Astrocyte (in vitro differentiated cells and primary cell): ENCODE measurements around the gene P2RY1. TPM values are rescaled to one million over a fixed set of nuclear protein-coding genes. Genes with fewer than 3 reads are reported as not detected.

ENCODE experiments used
- DNase-seq: peaks from one replicate; pipeline ENCODE4 v3.0.0-alpha.2; 2010; ENCODE audit warnings: low read depth
- FAIRE-seq: peaks from 2 replicates; lab custom pipeline; 2011; peaks lifted over from hg19 to GRCh38; lab: Jason Lieb, UNC
- H2AFZ ChIP-seq: 2 replicates; pipeline ENCODE4 v1.6.0; 2012; ENCODE audit warnings: low read depth, low read length, inconsistent platforms
- H3K27ac ChIP-seq: 2 replicates; pipeline ENCODE4 v1.5.1; 2011; ENCODE audit warnings: low read depth, low read length, inconsistent platforms
- H3K27me3 ChIP-seq: 2 replicates; pipeline ENCODE4 v1.6.0; 2011; ENCODE audit warnings: low read length, inconsistent platforms; ENCODE audit not compliant: insufficient read depth
- H3K36me3 ChIP-seq: 2 replicates; pipeline ENCODE4 v1.5.1; 2011; ENCODE audit warnings: low read length, inconsistent platforms; ENCODE audit not compliant: insufficient read depth
- H3K4me1 ChIP-seq: 2 replicates; pipeline ENCODE4 v1.5.1; 2011; ENCODE audit warnings: low read length, inconsistent platforms; ENCODE audit not compliant: insufficient read depth
- H3K4me2 ChIP-seq: 2 replicates; pipeline ENCODE4 v1.6.0; 2012; ENCODE audit warnings: low read length, inconsistent platforms
- H3K4me3 ChIP-seq: 2 replicates; pipeline ENCODE4 v1.5.1; 2011; ENCODE audit warnings: low read depth, mild to moderate bottlenecking, low read length, inconsistent platforms; ENCODE audit not compliant: insufficient read depth
- H3K79me2 ChIP-seq: 2 replicates; pipeline ENCODE4 v1.6.0; 2012; ENCODE audit warnings: mild to moderate bottlenecking, low read length, inconsistent platforms; ENCODE audit not compliant: insufficient read depth
- H3K9ac ChIP-seq: 2 replicates; pipeline ENCODE4 v1.6.0; 2012; ENCODE audit warnings: mild to moderate bottlenecking, low read length, inconsistent platforms
- H3K9me3 ChIP-seq: 2 replicates; pipeline ENCODE4 v1.5.1; 2012; ENCODE audit warnings: low read depth, mild to moderate bottlenecking, low read length, inconsistent platforms; ENCODE audit not compliant: insufficient read depth
- H4K20me1 ChIP-seq: 2 replicates; pipeline ENCODE4 v1.6.0; 2012; ENCODE audit warnings: low read length, inconsistent platforms; ENCODE audit not compliant: insufficient read depth
- H3K27ac Mint-ChIP-seq: one replicate; pipeline ENCODE4 v1.8.0; 2021; ENCODE audit warnings: mild to moderate bottlenecking, mixed read lengths; ENCODE audit not compliant: unreplicated experiment
- H3K27me3 Mint-ChIP-seq: one replicate; pipeline ENCODE4 v1.8.0; 2021; ENCODE audit warnings: low read depth, mixed read lengths; ENCODE audit not compliant: unreplicated experiment
- H3K36me3 Mint-ChIP-seq: one replicate; pipeline ENCODE4 v1.8.0; 2021; ENCODE audit warnings: low read depth, mixed read lengths; ENCODE audit not compliant: unreplicated experiment
- H3K4me1 Mint-ChIP-seq: one replicate; pipeline ENCODE4 v1.8.0; 2021; ENCODE audit warnings: low read depth, mixed read lengths; ENCODE audit not compliant: unreplicated experiment
- H3K4me3 Mint-ChIP-seq: one replicate; pipeline ENCODE4 v1.8.0; 2021; ENCODE audit warnings: mild to moderate bottlenecking, moderate library complexity, mixed read lengths; ENCODE audit not compliant: unreplicated experiment
- H3K9me3 Mint-ChIP-seq: one replicate; pipeline ENCODE4 v1.8.0; 2021; ENCODE audit warnings: mild to moderate bottlenecking, mixed read lengths; ENCODE audit not compliant: unreplicated experiment
- EZH2 ChIP-seq: IDR thresholded peaks from 2 replicates; pipeline ENCODE4 v1.6.1; 2012; ENCODE audit warnings: mild to moderate bottlenecking, low read length, inconsistent platforms; ENCODE audit not compliant: insufficient read depth
- total RNA-seq: library from RNA; stranded (reverse); gene quantifications from 2 replicates; pipeline ENCODE4 v1.2.1, GENCODE V29; 2021
- TF ChIP-seq, protein P1 (sequence below): IDR thresholded peaks from 2 replicates; pipeline ENCODE4 v1.5.1; 2011; ENCODE audit warnings: low read depth, mild to moderate bottlenecking, inconsistent platforms, low read length, moderate library complexity; ENCODE audit not compliant: insufficient read depth

Gene P2RY1
- total RNA-seq, 1 donor from 2014 or later = 1.4 TPM

- Histone ChIP-seq H3K27ac (no peak overlapping the region), H3K27me3 (no peaks in the 10 kb centered on the region), H3K9me3 (no peaks in the 10 kb centered on the region), H3K79me2 (no peaks in the 10 kb centered on the region), H3K4me2 (no peak overlapping the region), H3K4me3 (no peak overlapping the region), H4K20me1 (no peaks in the 10 kb centered on the region), H3K9ac (no peak overlapping the region), H2AFZ (no peak overlapping the region), H3K4me1 (no peaks in the 10 kb centered on the region), H3K36me3 (no peaks in the 10 kb centered on the region)
- no peak overlapping the region for H3K27ac Mint-ChIP-seq
- no peaks in the 10 kb centered on the region for H3K36me3 Mint-ChIP-seq
- DNase-seq (no peak), FAIRE-seq (no peak)
- H3K4me1 Mint-ChIP-seq = no peaks in the 10 kb centered on the region
- H3K4me3 Mint-ChIP-seq = no peak overlapping the region
- peaks cover 10% of the 10 kb centered on the region for H3K9me3 Mint-ChIP-seq
- peaks cover 1% of the 10 kb centered on the region for H3K27me3 Mint-ChIP-seq
- TF ChIP-seq, protein P1, sequence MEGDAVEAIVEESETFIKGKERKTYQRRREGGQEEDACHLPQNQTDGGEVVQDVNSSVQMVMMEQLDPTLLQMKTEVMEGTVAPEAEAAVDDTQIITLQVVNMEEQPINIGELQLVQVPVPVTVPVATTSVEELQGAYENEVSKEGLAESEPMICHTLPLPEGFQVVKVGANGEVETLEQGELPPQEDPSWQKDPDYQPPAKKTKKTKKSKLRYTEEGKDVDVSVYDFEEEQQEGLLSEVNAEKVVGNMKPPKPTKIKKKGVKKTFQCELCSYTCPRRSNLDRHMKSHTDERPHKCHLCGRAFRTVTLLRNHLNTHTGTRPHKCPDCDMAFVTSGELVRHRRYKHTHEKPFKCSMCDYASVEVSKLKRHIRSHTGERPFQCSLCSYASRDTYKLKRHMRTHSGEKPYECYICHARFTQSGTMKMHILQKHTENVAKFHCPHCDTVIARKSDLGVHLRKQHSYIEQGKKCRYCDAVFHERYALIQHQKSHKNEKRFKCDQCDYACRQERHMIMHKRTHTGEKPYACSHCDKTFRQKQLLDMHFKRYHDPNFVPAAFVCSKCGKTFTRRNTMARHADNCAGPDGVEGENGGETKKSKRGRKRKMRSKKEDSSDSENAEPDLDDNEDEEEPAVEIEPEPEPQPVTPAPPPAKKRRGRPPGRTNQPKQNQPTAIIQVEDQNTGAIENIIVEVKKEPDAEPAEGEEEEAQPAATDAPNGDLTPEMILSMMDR = no peak
- TF ChIP-seq EZH2 = no peak
Measured at GRCh38 chr3:152879130-152879789, 44.3 kb downstream of the P2RY1 start.

GRCh38 chr3:152879790-152880174 is 44.9 kb downstream of the P2RY1 start:
- no peak overlapping the region for H3K27ac ChIP-seq
- H3K4me3 ChIP-seq = no peak overlapping the region
- no peak overlapping the region for H3K4me2 ChIP-seq
- H4K20me1 ChIP-seq = no peaks in the 10 kb centered on the region
- no peaks in the 10 kb centered on the region for H3K79me2 ChIP-seq
- H3K9me3 Mint-ChIP-seq = peaks cover 9% of the 10 kb centered on the region
- no peaks in the 10 kb centered on the region for H3K36me3 ChIP-seq
- no peaks in the 10 kb centered on the region for H3K36me3 Mint-ChIP-seq
- DNase-seq = no peak
- H3K4me3 Mint-ChIP-seq = no peak overlapping the region
- H3K9ac ChIP-seq = no peak overlapping the region
- H3K4me1 ChIP-seq = no peaks in the 10 kb centered on the region
- TF ChIP-seq, protein P1 = no peak
- TF ChIP-seq EZH2 = no peak
- H3K9me3 ChIP-seq = no peaks in the 10 kb centered on the region
- no peak overlapping the region for H2AFZ ChIP-seq
- H3K27me3 Mint-ChIP-seq = peaks cover 1% of the 10 kb centered on the region
- FAIRE-seq = no peak
- H3K27me3 ChIP-seq = no peaks in the 10 kb centered on the region
- H3K4me1 Mint-ChIP-seq = no peaks in the 10 kb centered on the region
- H3K27ac Mint-ChIP-seq = no peak overlapping the region

- H3K27ac Mint-ChIP-seq = no peak overlapping the region
- no peaks in the 10 kb centered on the region for H3K9me3 Mint-ChIP-seq
- Histone ChIP-seq H3K79me2 (no peaks in the 10 kb centered on the region), H3K27me3 (no peaks in the 10 kb centered on the region), H3K4me1 (no peaks in the 10 kb centered on the region), H3K36me3 (no peaks in the 10 kb centered on the region), H3K9ac (no peak overlapping the region), H3K4me3 (no peak overlapping the region), H2AFZ (no peak overlapping the region), H4K20me1 (no peaks in the 10 kb centered on the region), H3K9me3 (no peaks in the 10 kb centered on the region), H3K4me2 (no peak overlapping the region), H3K27ac (no peak overlapping the region)
- FAIRE-seq = no peak
- no peaks in the 10 kb centered on the region for H3K4me1 Mint-ChIP-seq
- H3K36me3 Mint-ChIP-seq = no peaks in the 10 kb centered on the region
- no peaks in the 10 kb centered on the region for H3K27me3 Mint-ChIP-seq
- no peak for TF ChIP-seq EZH2
- TF ChIP-seq, protein P1 = no peak
- no peak overlapping the region for H3K4me3 Mint-ChIP-seq
- no peak for DNase-seq
Measured at GRCh38 chr3:152885076-152885475, 50.1 kb downstream of the P2RY1 start.
